ENCODE measurements around the gene FOS. TPM values are rescaled to one million over a fixed set of nuclear protein-coding genes. Genes with fewer than 3 reads are reported as not detected.

The FOS gene
- 7.7 to 11.6 TPM (median 9.4 TPM) in 5 replicates for total RNA-seq (2022; extraction: Qiagen RNA extraction; ENCODE audit: low read depth)

GRCh38 chr14:75278422-75279152 is at the start of gene FOS:
Gene FOS (plus strand): TSS chr14:75278828. CDS start chr14:75278983, 155 bp downstream.

Other genes starting within 250 kb of the FOS start
- gene MLH3, start 227.4 kb upstream of the FOS start, total RNA-seq (2022; extraction: Qiagen RNA extraction; ENCODE audit: low read depth): 16.6 to 21.9 TPM (median 19.2 TPM) in 5 replicates
- 21.4 to 30.5 TPM (median 25.7 TPM) in 5 replicates for gene ACYP1, start 214.8 kb upstream of the FOS start, total RNA-seq (2022; extraction: Qiagen RNA extraction; ENCODE audit: low read depth)
- gene ZC2HC1C, start 209.2 kb upstream of the FOS start, total RNA-seq (2022; extraction: Qiagen RNA extraction; ENCODE audit: low read depth): 4.3 to 6.0 TPM (median 5.5 TPM) in 5 replicates
- 27.7 to 34.1 TPM (median 32.4 TPM) in 5 replicates for gene NEK9, start 151.8 kb upstream of the FOS start, total RNA-seq (2022; extraction: Qiagen RNA extraction; ENCODE audit: low read depth)
- gene TMED10, start 102.2 kb upstream of the FOS start, total RNA-seq (2022; extraction: Qiagen RNA extraction; ENCODE audit: low read depth): 247 to 315 TPM (median 274 TPM) in 5 replicates
- gene JDP2, start 149.2 kb downstream of the FOS start, total RNA-seq (2022; extraction: Qiagen RNA extraction; ENCODE audit: low read depth): 16.1 to 22.9 TPM (median 22.2 TPM) in 5 replicates
- gene BATF, start 243.6 kb downstream of the FOS start, total RNA-seq (2022; extraction: Qiagen RNA extraction; ENCODE audit: low read depth): not detected in 5 replicates

All from A549 treated with GW870086 at 1 μM for 4 hours (cell line).